ENCODE data around the gene ENTPD1. TPM values are rescaled to one million over a fixed set of nuclear protein-coding genes. Genes with fewer than 3 reads are reported as not detected.
"Not testable (repeated sequence)": the region's sequence is repeated elsewhere in the genome, so short reads cannot be mapped to it uniquely, and the experiment has no call there.

ENTPD1 gene
- total RNA-seq, 2 experiments from 2014 or later = 10.9 to 11.6 TPM

GRCh38 chr10:95873139-95873538 is 117.2 kb downstream of the ENTPD1 start:
- H3K9me3 Mint-ChIP-seq = peaks cover 4% of the 10 kb centered on the region

DNA sequence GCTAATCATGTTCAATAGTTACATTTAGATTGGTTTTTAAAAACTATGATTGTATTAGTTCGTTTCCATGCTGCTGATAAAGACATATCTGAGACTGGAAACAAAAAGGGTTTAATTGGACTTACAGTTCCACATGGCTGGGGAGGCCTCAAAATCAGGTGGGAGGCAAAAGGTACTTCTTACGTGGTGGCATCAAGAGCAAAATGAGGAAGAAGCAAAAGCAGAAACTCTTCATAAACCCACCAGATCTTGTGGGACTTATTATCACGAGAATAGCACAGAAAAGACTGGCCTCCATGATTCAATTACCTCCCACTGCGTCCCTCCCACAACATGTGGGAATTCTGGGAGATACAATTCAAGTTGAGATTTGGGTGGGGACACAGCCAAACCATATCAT is 117.7 kb downstream of the ENTPD1 start:
- Mint-ChIP-seq H3K27ac (no peak overlapping the region), H3K4me1 (peaks cover under 1% of the 10 kb centered on the region), H3K36me3 (peaks cover 46% of the 10 kb centered on the region), H3K9me3 (peaks cover 4% of the 10 kb centered on the region), H3K4me3 (no peak overlapping the region), H3K27me3 (no peaks in the 10 kb centered on the region)
- DNase-seq (no peak), ATAC-seq (ENCODE audit: low read depth) (no peak)
- POLR2A ChIA-PET = no interaction called here

More at GRCh38 chr10:95873139-95873538, 117.2 kb downstream of the ENTPD1 start:
- H3K27me3 Mint-ChIP-seq = no peaks in the 10 kb centered on the region
- peaks cover 6% of the 10 kb centered on the region for H3K4me1 Mint-ChIP-seq
- no peak for DNase-seq
- no peak for ATAC-seq (ENCODE audit: low read depth)
- H3K27ac Mint-ChIP-seq = no peak overlapping the region
- POLR2A ChIA-PET = interaction anchor here (1.0 kb wide), 1 partner anchor 179 kb away, joined by 3 read pairs; the partner anchor contains the start of gene TCTN3
- peaks cover 46% of the 10 kb centered on the region for H3K36me3 Mint-ChIP-seq
- H3K4me3 Mint-ChIP-seq = no peak overlapping the region

DNA sequence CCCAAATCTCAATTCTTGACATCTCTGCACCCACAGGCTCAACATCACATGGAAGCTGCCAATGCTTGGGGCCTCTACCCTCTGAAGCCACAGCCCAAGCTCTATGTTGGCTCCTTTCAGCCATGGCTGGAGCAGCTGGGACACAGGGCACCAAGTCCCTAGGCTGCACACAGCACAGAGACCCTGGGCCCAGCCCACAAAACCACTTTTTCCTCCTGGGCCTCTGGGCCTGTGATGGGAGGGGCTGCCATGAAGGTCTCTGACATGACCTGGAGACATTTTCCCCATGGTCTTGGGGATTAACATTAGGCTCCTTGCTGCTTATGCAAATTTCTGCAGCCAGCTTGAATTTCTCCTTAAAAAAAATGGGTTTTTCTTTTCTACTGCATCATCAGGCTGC is 118.8 kb downstream of the ENTPD1 start:
- H3K27ac Mint-ChIP-seq; H3K9me3 Mint-ChIP-seq; DNase-seq; ATAC-seq (ENCODE audit: low read depth); H3K27me3 Mint-ChIP-seq; H3K4me3 Mint-ChIP-seq; H3K4me1 Mint-ChIP-seq: not testable (repeated sequence)
- peaks cover 49% of the 10 kb centered on the region for H3K36me3 Mint-ChIP-seq
- POLR2A ChIA-PET = interaction anchor here (0.6 kb wide), 1 partner anchor 157 kb away, joined by 3 read pairs; no protein-coding TSS in a partner anchor

DNA sequence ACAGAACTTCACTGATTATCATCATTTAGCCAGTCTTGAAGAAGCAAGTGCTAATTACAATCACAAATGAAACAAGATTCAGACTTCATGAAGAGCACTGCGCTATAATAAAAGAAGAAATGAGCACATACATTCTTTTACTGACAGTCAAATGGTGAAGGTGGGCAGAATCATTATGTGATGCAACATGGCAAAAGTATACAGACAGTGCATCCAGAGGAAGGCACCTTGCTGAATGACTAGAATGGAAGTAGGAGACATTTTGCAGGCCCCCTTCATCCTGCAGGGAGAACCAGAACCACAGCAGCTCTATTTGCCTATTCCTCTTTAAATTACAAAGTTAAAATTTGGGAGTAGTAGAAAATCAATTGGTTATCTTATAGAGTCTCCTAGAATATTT is 120.8 kb downstream of the ENTPD1 start:
- peaks cover 45% of the 10 kb centered on the region for H3K36me3 Mint-ChIP-seq
- DNase-seq (no peak), ATAC-seq (ENCODE audit: low read depth) (no peak)
- H3K27ac Mint-ChIP-seq = no peak overlapping the region
- POLR2A ChIA-PET = no interaction called here
- no peaks in the 10 kb centered on the region for H3K27me3 Mint-ChIP-seq
- no peaks in the 10 kb centered on the region for H3K4me1 Mint-ChIP-seq
- no peak overlapping the region for H3K4me3 Mint-ChIP-seq
- H3K9me3 Mint-ChIP-seq = peaks cover 5% of the 10 kb centered on the region

- H3K4me1 Mint-ChIP-seq = no peaks in the 10 kb centered on the region
- no peak overlapping the region for H3K27ac Mint-ChIP-seq
- no peaks in the 10 kb centered on the region for H3K27me3 Mint-ChIP-seq
- H3K9me3 Mint-ChIP-seq = peaks cover 5% of the 10 kb centered on the region
- DNase-seq (no peak), ATAC-seq (ENCODE audit: low read depth) (no peak)
- H3K4me3 Mint-ChIP-seq = no peak overlapping the region
- peaks cover 40% of the 10 kb centered on the region for H3K36me3 Mint-ChIP-seq
- POLR2A ChIA-PET = no interaction called here
These were observed 121.9 kb downstream of the ENTPD1 start for GRCh38 chr10:95877881-95878280.

GRCh38 chr10:95880704-95881103 is 124.7 kb downstream of the ENTPD1 start:
- H3K4me1 Mint-ChIP-seq = no peaks in the 10 kb centered on the region
- POLR2A ChIA-PET = no interaction called here
- no peaks in the 10 kb centered on the region for H3K27me3 Mint-ChIP-seq
- no peak for DNase-seq
- no peak overlapping the region for H3K4me3 Mint-ChIP-seq
- H3K27ac Mint-ChIP-seq = no peak overlapping the region
- peaks cover 16% of the 10 kb centered on the region for H3K36me3 Mint-ChIP-seq
- ATAC-seq (ENCODE audit: low read depth) = no peak
- peaks cover 4% of the 10 kb centered on the region for H3K9me3 Mint-ChIP-seq

- peaks cover 3% of the 10 kb centered on the region for H3K9me3 Mint-ChIP-seq
- no peak overlapping the region for H3K4me3 Mint-ChIP-seq
- peaks cover 14% of the 10 kb centered on the region for H3K36me3 Mint-ChIP-seq
- ATAC-seq (ENCODE audit: low read depth) (no peak), DNase-seq (no peak)
- H3K27ac Mint-ChIP-seq = no peak overlapping the region
- no peaks in the 10 kb centered on the region for H3K4me1 Mint-ChIP-seq
- no peaks in the 10 kb centered on the region for H3K27me3 Mint-ChIP-seq
- POLR2A ChIA-PET = no interaction called here
These were observed 125.4 kb downstream of the ENTPD1 start for GRCh38 chr10:95881316-95881715.

- Mint-ChIP-seq H3K9me3 (no peaks in the 10 kb centered on the region), H3K4me1 (peaks cover 1% of the 10 kb centered on the region), H3K27me3 (no peaks in the 10 kb centered on the region), H3K36me3 (peaks cover 28% of the 10 kb centered on the region), H3K4me3 (no peak overlapping the region), H3K27ac (no peak overlapping the region)
- no peak for DNase-seq
- POLR2A ChIA-PET = no interaction called here
- ATAC-seq (ENCODE audit: low read depth) = no peak
These were observed 133.9 kb downstream of the ENTPD1 start for GRCh38 chr10:95889830-95890229.

GRCh38 chr10:95896071-95896850 is 140.3 kb downstream of the ENTPD1 start:
- ATAC-seq (ENCODE audit: low read depth) = no peak
- Mint-ChIP-seq H3K4me1 (peaks cover 1% of the 10 kb centered on the region), H3K36me3 (peaks cover 21% of the 10 kb centered on the region), H3K9me3 (no peaks in the 10 kb centered on the region), H3K27ac (no peak overlapping the region), H3K27me3 (no peaks in the 10 kb centered on the region), H3K4me3 (no peak overlapping the region)
- DNase-seq = no peak
- POLR2A ChIA-PET = no interaction called here

GRCh38 chr10:95905897-95906580 is 150.1 kb downstream of the ENTPD1 start:
- ATAC-seq (ENCODE audit: low read depth); H3K27me3 Mint-ChIP-seq; H3K27ac Mint-ChIP-seq; H3K36me3 Mint-ChIP-seq; H3K9me3 Mint-ChIP-seq; DNase-seq; H3K4me3 Mint-ChIP-seq: not testable (repeated sequence)
- H3K4me1 Mint-ChIP-seq = peaks cover 10% of the 10 kb centered on the region
- POLR2A ChIA-PET = interaction anchor here (0.7 kb wide), 1 partner anchor 138 kb away, joined by 6 read pairs; no protein-coding TSS in a partner anchor

GRCh38 chr10:95906677-95907455 is 150.9 kb downstream of the ENTPD1 start:
- H3K27me3 Mint-ChIP-seq = peaks cover 8% of the 10 kb centered on the region
- POLR2A ChIA-PET = interaction anchor here (0.5 kb wide), 1 partner anchor 153 kb away, joined by 3 read pairs; no protein-coding TSS in a partner anchor
- H3K27ac Mint-ChIP-seq = peak overlapping the region; percentile 71
- no peaks in the 10 kb centered on the region for H3K9me3 Mint-ChIP-seq
- peaks cover 10% of the 10 kb centered on the region for H3K4me1 Mint-ChIP-seq
- peak; percentile 53 for ATAC-seq (ENCODE audit: low read depth)
- peak overlapping the region; percentile 88 for H3K4me3 Mint-ChIP-seq
- H3K36me3 Mint-ChIP-seq = peaks cover 4% of the 10 kb centered on the region
- DNase-seq = peak; percentile 37

GRCh38 chr10:95907456-95908253 is 151.7 kb downstream of the ENTPD1 start, which contains the start of gene CC2D2B:
Gene CC2D2B (plus strand): TSS chr10:95907975. CDS start chr10:95911324, 3,349 bp downstream.
- peak; percentile 88 for ATAC-seq (ENCODE audit: low read depth)
- POLR2A ChIA-PET = interaction anchor here (0.5 kb wide), 1 partner anchor 154 kb away, joined by 3 read pairs; no protein-coding TSS in a partner anchor
- Mint-ChIP-seq H3K27ac (peak within 1 kb of the TSS; percentile 84), H3K27me3 (peaks cover 12% of the 10 kb centered on the region), H3K36me3 (peaks cover 4% of the 10 kb centered on the region), H3K4me3 (peak within 1 kb of the TSS; percentile 88), H3K9me3 (no peaks in the 10 kb centered on the region), H3K4me1 (peaks cover 10% of the 10 kb centered on the region)
- DNase-seq = peak; percentile 80

All from activated naive CD8-positive, alpha-beta T cell treated with anti-CD3 and anti-CD28 coated beads, Interleukin-2, amount 10 ng/mL, durations not matched to agents 7 days and 5 days (primary cell).